Retinal pigment epithelial cell (primary cell): ENCODE measurements around the gene COL16A1.

Experiments
- DNase-seq: peaks from one replicate; pipeline ENCODE4 v3.0.0-alpha.2; 2010; ENCODE audit warnings: low read depth
- H3K4me3 ChIP-seq: 2 replicates; pipeline ENCODE4 v1.5.1; 2011; ENCODE audit warnings: mild to moderate bottlenecking, low read length, control low read depth, moderate library complexity
- TF ChIP-seq, protein P1 (sequence below): conservative IDR thresholded peaks from 2 replicates; pipeline ENCODE4 v1.5.1; 2011; ENCODE audit warnings: low read depth, low read length, control low read depth, inconsistent platforms

COL16A1 gene

DNA sequence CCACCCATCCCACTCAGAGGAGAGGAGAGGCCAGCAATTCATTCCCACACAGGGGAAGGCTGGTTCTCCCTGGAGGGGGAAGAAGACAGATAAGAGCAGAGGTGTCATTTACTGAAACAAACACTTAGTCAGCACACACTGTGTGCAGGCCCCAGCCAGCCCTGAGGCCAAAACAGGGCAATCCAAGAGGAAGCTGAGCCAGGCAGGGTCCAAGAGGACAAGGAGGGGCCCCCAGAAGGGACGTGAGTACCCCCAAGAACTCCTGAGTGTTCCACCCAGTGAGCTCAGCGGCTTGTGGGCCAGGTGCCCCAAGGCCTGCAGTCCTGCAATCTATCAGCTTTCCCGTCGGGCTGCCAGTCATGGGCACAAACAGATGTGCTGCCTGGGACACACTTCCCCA, 44.5 kb upstream of the COL16A1 start:
- H3K4me3 ChIP-seq: no peak overlapping the region
- TF ChIP-seq, protein P1, sequence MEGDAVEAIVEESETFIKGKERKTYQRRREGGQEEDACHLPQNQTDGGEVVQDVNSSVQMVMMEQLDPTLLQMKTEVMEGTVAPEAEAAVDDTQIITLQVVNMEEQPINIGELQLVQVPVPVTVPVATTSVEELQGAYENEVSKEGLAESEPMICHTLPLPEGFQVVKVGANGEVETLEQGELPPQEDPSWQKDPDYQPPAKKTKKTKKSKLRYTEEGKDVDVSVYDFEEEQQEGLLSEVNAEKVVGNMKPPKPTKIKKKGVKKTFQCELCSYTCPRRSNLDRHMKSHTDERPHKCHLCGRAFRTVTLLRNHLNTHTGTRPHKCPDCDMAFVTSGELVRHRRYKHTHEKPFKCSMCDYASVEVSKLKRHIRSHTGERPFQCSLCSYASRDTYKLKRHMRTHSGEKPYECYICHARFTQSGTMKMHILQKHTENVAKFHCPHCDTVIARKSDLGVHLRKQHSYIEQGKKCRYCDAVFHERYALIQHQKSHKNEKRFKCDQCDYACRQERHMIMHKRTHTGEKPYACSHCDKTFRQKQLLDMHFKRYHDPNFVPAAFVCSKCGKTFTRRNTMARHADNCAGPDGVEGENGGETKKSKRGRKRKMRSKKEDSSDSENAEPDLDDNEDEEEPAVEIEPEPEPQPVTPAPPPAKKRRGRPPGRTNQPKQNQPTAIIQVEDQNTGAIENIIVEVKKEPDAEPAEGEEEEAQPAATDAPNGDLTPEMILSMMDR: no peak
- no peak for DNase-seq

DNA sequence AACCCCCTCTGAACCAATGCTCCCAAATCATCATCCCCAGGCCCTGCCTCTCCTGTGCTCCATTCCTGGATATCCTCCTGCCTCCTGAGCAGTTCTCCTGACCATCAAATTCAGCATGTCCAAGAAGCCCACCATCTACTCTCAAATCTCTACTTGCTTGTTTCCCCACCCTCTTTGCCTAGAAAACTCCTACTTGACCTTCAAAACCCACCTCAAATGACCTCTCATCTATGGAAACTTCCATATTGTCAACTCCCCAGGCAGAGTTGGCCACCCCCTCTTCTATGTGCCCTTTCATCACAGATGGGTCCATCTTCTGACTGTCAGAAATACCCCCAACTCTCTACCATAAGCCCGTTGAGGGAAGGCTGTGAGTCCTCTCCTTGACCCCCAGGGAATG, 43.5 kb upstream of the COL16A1 start:
- TF ChIP-seq, protein P1: no peak
- no peak for DNase-seq
- no peak overlapping the region for H3K4me3 ChIP-seq

DNA sequence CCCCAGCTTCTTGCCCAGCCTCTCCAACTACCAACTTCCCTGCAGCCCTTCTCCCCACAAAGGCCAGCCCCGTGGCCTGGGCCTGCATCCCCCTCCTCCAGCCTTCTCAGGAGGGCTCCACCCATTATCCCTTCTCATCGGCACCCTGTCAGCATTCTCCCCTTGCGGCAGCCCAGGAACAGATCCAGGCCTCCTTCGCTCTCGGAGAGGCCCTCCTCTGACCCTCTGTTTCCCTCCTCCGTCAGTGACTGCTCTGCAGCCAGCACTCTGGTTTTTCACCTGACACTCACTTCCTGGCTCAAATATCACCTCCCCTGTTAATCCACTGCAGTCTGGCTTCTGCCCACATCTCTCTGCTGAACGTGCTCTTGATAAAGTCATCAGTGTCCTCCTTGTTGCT, 42.9 kb upstream of the COL16A1 start:
- no peak overlapping the region for H3K4me3 ChIP-seq
- TF ChIP-seq, protein P1: no peak
- DNase-seq: no peak

DNA sequence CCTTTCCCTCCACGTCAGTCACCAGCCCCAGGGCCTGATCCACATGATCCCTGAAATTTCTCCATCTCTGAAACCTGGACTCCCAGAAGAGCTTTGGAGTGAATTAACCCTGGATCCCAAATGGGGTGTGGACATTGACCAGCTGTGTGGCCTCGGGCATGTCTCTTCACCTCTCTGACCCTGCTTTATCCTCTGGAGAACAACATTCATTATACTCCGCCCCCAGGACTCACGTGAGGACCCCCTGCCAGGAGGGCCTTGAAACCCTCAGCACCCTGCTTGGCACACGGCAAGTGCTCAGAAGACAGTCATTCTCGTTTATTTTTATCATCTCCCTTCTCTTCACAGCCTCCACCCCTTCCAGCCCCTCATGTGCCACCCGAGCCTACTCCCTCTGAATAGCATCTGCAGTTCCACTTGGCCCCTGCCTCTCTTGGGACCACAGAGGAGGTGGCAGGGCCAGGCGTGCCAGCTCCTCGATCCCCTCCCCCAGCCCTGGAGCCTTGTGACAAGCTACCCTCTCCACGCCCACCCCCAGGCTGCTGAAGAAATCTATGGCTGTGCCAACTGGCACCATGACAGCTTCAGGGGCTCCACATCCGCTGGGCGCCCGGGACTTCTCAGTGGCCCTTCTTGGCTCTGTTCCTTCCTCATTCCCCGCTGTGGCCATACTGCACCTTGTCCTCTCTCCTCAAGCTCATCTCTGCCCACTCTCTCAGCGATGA, 42.3 kb upstream of the COL16A1 start:
- no peak for DNase-seq
- TF ChIP-seq, protein P1: no peak
- no peak overlapping the region for H3K4me3 ChIP-seq

DNA sequence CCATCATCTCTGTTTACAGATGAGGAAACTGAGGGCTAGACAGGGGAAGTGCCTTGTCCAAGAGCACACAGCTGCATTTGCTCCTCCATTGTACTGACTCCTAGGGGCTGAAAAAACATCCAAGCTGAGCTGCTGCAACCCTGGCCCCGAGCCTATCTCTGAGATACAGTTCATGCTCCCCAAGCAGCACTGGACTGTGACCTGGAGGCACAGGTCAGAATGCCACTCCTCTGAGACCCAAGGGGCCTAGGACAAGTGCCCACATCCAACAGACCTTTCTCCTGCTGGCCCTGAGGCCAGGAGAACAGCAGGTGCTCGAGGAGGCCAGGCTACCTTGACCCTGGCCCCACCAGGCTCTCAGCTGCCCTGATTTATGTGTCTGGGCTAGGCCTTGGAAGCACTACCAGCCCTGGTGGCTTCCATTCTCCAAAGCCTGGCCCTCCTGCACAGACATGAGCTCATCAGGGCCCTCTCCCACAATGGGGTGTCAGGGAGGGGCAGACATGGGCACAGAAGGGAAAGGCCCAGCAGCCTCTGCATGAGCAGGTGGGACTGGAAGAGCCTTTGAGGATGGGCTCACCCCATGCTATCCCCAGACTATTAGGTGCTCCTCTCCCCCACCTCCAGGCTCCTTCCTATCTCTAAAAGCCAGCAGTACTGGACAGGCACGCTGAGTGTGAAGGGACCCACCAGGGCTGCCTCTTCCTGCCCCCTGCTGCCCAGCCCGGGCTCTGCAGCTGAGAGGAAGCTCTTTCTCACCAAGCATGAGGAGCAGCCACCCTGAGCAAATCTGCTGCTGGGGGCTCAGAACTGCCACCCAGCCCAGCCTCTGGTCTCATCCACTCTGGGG, 41.5 kb upstream of the COL16A1 start:
- no peak for DNase-seq
- H3K4me3 ChIP-seq: no peak overlapping the region
- TF ChIP-seq, protein P1: peak; percentile 92

DNA sequence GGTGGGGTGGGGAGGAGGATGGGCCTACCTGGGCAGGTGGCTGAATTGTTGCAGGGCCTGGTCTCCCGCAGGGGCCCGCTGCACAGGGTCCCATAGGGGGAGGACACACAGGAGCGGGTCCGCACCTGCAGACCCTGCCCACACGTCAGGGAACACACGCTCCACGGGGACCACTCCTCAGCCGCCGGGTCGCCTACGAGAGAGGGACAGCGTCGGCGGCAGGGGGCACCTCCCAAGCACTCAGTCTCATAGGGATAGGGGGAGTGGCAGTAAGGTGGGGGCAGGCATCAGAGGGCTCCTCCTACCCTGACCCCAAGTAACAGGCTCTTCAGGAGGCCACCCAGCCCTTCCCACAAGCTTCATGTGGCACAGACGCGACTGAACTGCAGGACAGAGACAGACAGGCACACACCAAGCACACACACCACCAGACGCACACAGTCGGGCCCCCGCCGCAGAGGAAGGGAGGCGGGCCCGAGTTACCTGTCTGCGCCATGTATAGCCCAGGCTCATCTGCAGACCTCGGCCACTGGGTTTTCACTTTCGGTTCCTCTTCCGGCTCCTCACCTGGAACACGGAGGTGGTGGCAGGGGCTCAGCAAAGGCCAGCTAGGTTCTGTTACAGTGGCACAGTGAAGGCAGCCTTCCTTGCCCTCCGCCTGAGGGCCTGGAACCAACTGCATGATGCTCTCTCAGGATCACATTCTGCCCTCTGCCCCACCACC, 40.5 kb upstream of the COL16A1 start:
- no peak overlapping the region for H3K4me3 ChIP-seq
- no peak for DNase-seq
- TF ChIP-seq, protein P1: no peak
